ENCODE measurements around the gene UTS2R. TPM values are rescaled to one million over a fixed set of nuclear protein-coding genes. Genes with fewer than 3 reads are reported as not detected.

The UTS2R gene
- total RNA-seq, 1 donor from 2014 or later = 6.5 TPM

DNA sequence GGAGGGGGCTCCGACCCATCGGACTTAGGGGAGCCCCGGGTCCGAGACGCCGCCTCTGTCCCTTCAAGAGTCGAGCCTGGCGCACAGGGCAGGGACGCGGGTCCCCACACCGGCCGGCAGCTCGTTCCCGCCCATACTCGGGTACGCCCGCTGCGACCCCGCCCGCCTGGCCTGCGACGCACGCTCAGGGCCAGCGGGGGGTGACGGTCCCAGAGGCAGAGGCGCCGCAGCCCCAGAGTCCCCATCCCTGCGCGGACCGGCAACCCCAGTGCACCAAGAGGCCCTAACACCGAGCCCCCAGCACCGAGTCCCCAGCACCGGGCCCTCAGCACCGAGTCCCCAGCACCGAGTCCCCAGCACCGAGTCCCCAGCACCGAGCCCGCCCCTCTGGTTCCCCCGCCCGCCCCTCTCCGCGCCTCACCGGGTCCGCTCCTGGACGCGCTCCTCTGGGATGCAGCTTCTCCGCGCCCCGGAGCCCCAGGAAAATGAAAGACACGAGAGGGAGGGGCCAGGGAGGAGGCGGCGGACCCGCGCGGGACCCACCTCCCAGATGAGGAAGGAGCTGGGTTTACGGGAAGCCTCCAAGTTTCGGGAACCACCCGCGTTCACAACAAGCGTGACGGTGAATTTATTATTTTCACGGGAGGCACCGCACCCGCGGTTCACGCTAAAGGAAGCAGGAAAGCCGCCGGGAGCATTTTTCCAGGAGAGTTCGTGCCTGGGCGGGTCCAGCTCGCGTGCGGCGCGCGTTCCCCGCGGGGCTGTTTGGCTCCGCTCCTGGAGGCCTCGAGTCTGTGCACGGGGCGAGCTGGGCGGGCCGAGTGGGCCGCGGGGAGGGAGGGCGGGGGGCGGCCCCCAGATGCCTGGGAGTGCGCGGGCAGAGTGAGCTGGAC lies 38.0 kb upstream of the UTS2R start, which contains the start of gene SECTM1:
TSS of gene SECTM1 (minus strand) at position 488 of the 893 bp plus-strand sequence. CDS start 6,526 bp downstream, outside the sequence.
- no peaks in the 10 kb centered on the region for H3K36me3 Mint-ChIP-seq
- no peaks in the 10 kb centered on the region for H3K9me3 Mint-ChIP-seq
- H3K27ac Mint-ChIP-seq = peak within 1 kb of the TSS; percentile 30
- H3K27me3 Mint-ChIP-seq (ENCODE audit: low read depth) = peaks cover 29% of the 10 kb centered on the region
- no peak for DNase-seq (ENCODE audit: low spot score in 2 of 2, unreplicated experiment in 2 of 2)
- TF ChIP-seq, protein P1, sequence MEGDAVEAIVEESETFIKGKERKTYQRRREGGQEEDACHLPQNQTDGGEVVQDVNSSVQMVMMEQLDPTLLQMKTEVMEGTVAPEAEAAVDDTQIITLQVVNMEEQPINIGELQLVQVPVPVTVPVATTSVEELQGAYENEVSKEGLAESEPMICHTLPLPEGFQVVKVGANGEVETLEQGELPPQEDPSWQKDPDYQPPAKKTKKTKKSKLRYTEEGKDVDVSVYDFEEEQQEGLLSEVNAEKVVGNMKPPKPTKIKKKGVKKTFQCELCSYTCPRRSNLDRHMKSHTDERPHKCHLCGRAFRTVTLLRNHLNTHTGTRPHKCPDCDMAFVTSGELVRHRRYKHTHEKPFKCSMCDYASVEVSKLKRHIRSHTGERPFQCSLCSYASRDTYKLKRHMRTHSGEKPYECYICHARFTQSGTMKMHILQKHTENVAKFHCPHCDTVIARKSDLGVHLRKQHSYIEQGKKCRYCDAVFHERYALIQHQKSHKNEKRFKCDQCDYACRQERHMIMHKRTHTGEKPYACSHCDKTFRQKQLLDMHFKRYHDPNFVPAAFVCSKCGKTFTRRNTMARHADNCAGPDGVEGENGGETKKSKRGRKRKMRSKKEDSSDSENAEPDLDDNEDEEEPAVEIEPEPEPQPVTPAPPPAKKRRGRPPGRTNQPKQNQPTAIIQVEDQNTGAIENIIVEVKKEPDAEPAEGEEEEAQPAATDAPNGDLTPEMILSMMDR (IDR thresholded peaks at IDR 0.05; ENCODE audit: unreplicated experiment) = no peak
- peak within 1 kb of the TSS; percentile 67 for H3K4me3 Mint-ChIP-seq
- H3K4me1 Mint-ChIP-seq = peaks cover 55% of the 10 kb centered on the region

DNA sequence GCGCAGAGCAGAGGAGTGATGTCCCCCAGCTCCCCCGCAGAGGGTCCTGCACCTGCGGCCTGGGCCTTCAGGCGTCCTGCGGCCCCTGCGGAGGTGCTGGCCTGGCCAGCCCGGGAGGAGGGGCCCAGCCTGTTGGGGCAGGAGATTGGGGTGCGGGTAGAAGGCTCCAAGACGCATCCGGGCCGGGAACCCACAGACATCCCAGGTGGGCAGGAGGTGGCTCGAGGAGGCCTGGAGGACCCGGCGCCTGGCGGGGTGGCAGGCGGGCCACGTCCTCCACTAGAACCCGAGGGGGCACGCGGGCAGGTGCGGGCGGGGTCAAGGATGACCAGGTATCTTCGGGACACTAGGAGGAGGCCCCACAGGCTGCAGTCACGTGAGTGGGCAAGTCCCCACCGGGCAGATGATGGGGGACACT lies 37.4 kb upstream of the UTS2R start:
- Mint-ChIP-seq H3K4me3 (no peak overlapping the region), H3K9me3 (no peaks in the 10 kb centered on the region), H3K27ac (no peak overlapping the region), H3K27me3 (ENCODE audit: low read depth) (peaks cover 29% of the 10 kb centered on the region), H3K4me1 (peaks cover 56% of the 10 kb centered on the region), H3K36me3 (no peaks in the 10 kb centered on the region)
- DNase-seq (ENCODE audit: low spot score in 2 of 2, unreplicated experiment in 2 of 2) = no peak
- TF ChIP-seq, protein P1 (IDR thresholded peaks at IDR 0.05; ENCODE audit: unreplicated experiment) = no peak

DNA sequence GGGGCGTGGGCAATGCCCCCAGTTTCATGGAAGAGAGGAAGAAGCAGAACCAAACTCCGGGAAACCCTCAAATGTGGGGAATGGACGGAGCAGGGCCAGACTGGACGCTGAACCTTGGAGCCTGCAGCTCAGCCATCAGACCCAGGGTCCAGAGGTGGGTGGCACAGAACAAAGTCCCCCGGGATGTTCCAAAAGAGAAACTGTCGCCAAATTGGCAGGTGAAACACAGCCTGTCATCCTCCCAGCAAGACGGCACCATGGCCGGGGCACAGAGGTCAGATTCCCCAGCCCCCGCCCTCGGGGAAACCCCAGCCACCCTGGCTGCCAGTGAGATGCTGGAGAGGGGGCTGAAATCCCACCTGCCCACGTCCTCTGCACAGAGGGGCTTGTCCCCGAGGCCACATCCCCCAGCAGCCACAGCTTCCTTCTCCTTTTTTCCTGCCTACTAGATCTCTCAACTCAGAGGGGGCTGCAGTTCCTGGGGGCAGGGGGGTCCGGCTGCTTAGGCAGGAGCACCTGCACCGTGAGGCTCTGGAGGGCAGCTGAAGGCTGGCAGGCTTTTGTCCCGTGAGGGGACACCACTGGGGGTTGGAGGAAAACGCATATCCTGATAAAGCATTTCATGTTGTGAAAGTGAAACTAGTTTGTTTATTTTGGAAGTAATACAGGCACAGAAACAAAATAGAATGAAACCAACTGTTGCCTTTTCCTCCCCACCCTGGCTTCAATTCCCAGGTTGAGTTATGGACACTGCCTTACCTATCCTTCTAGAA lies 36.8 kb upstream of the UTS2R start:
- Mint-ChIP-seq H3K27ac (peak overlapping the region; percentile 89), H3K9me3 (no peaks in the 10 kb centered on the region), H3K4me1 (peaks cover 56% of the 10 kb centered on the region), H3K36me3 (no peaks in the 10 kb centered on the region), H3K27me3 (ENCODE audit: low read depth) (peaks cover 29% of the 10 kb centered on the region), H3K4me3 (peak overlapping the region; percentile 70)
- no peak for DNase-seq (ENCODE audit: low spot score in 2 of 2, unreplicated experiment in 2 of 2)
- TF ChIP-seq, protein P1 (IDR thresholded peaks at IDR 0.05; ENCODE audit: unreplicated experiment) = no peak

DNA sequence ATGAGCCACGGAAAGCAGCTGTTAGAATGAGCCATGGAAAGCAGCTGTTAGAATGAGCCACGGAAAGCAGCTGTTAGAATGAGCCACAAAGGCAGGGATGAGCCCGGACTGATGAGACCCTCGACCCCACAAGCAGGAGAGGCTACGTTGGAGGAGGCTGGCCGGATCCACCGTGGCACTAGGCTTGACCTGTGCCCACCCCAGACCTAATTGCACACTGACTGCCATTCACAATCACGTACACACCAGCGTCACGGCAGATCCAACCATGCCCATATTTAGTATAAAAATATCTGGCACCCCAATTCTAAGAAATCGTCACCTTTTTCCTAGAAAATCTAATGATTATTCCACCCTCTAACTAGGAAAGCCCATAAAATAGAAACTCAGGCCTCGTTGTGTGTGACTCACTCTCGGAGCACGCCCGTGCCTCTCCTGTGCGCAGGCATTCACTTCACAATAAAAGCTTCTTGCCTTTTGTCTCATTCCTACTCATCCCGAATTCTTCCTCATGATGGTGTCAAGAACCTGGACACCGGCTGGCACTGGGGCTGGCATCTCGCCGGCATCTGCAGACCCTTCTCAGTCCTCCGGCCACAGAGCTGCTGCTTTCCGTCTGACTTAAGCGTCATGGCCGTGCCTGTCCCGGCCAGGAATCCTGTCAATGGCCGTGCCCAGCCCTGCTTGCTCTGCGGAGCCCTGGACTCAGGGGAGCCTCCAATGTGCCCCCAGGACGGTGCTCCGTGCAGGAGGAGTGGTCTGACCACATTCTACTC lies 32.5 kb upstream of the UTS2R start:
- peak overlapping the region; percentile 60 for H3K4me3 Mint-ChIP-seq
- peaks cover 4% of the 10 kb centered on the region for H3K36me3 Mint-ChIP-seq
- H3K9me3 Mint-ChIP-seq = peaks cover 4% of the 10 kb centered on the region
- peaks cover 5% of the 10 kb centered on the region for H3K27me3 Mint-ChIP-seq (ENCODE audit: low read depth)
- TF ChIP-seq, protein P1 (IDR thresholded peaks at IDR 0.05; ENCODE audit: unreplicated experiment) = no peak
- peak overlapping the region; percentile 98 for H3K27ac Mint-ChIP-seq
- peaks cover 33% of the 10 kb centered on the region for H3K4me1 Mint-ChIP-seq
- DNase-seq (ENCODE audit: low spot score in 2 of 2, unreplicated experiment in 2 of 2) = no peak
